Esophagus muscularis mucosa (tissue), 4 donors: ENCODE results near the gene ZBTB46. TPM values are rescaled to one million over a fixed set of nuclear protein-coding genes. Genes with fewer than 3 reads are reported as not detected.
"Not testable (repeated sequence)": the region's sequence is repeated elsewhere in the genome, so short reads cannot be mapped to it uniquely, and the experiment has no call there.

ENCODE experiments used
- DNase-seq: peaks from one replicate; pipeline ENCODE4 v3.0.0-alpha.2; 2017; ENCODE audit errors: extremely low spot score
- H3K27ac ChIP-seq, 4 donors: fragments of 200-600 bp; sonication (generic); replicated peaks in 1 of 4; 1 replicate in 3 of 4; 2 replicates in 1 of 4; pipeline ENCODE4 v1.5.1; 2016 to 2019; ENCODE audit warnings: mild to moderate bottlenecking in 1 of 4
- H3K27me3 ChIP-seq, 4 donors: fragments of 200-600 bp; sonication (generic); one replicate each; pipeline versions ENCODE4 v1.5.1 to v1.6.0; 2016 to 2019
- H3K36me3 ChIP-seq, 4 donors: fragments of 200-600 bp; sonication (generic); one replicate each; pipeline ENCODE4 v1.5.1; 2016 to 2019
- H3K4me1 ChIP-seq, 4 donors: fragments of 200-600 bp; sonication (generic); one replicate each; pipeline ENCODE4 v1.5.1; 2016 to 2019
- H3K4me3 ChIP-seq, 4 donors: fragments of 200-600 bp; sonication (generic); 1 replicate in 2 of 4; 2 replicates in 2 of 4; pipeline ENCODE4 v1.5.1; 2016 to 2019; ENCODE audit warnings: mild to moderate bottlenecking in 4 of 4, moderate library complexity in 1 of 4
- H3K9me3 ChIP-seq, 4 donors: fragments of 200-600 bp; sonication (generic); 1 replicate in 3 of 4; 2 replicates in 1 of 4; pipeline ENCODE4 v1.5.1; 2016 to 2019
- EP300 ChIP-seq: sonication (generic); formaldehyde crosslinking; IDR thresholded peaks from one replicate; pipeline ENCODE4 v1.6.1; 2017; ENCODE audit warnings: antibody characterized with exemption
- POLR2A ChIP-seq: fragments of 450-650 bp; IDR thresholded peaks from one replicate; pipeline ENCODE4 v1.6.1; 2017; ENCODE audit warnings: antibody characterized with exemption, moderate library complexity, mild to moderate bottlenecking, low read depth
- POLR2AphosphoS5 ChIP-seq, 2 donors: sonication (generic); formaldehyde crosslinking; IDR thresholded peaks; one replicate each; pipeline ENCODE4 v1.6.1; 2017; ENCODE audit warnings: antibody characterized with exemption in 2 of 2
- WGBS: methylation state at CpG from one replicate; pipeline ENCODE4 v1.1.5; 2018; 5-methylcytosine and 5-hydroxymethylcytosine counted together
- intact Hi-C: fragments of 100-400 bp; cut with DNase I; formaldehyde crosslinking; loops from one replicate; pipeline ENCODE4 v1.15.1; 2023
- total RNA-seq, 4 donors: library from RNA; depleted of rRNA; stranded (reverse); fragments of >200 nt; gene quantifications; one replicate each; pipeline versions ENCODE4 v1.1.0 to v1.2.1, GENCODE V29; 2016
- TF ChIP-seq, protein P1 (sequence below), 3 experiments: fragments of 200-600 bp in 2 of 3; fragments of 450-650 bp in 1 of 3; sonication (generic) in 2 of 3; IDR thresholded peaks; one replicate each; pipeline ENCODE4 v1.5.1; 2017 to 2019; ENCODE audit warnings: antibody characterized with exemption in 3 of 3, mild to moderate bottlenecking in 2 of 3, moderate library complexity in 1 of 3

Gene ZBTB46
- total RNA-seq, 4 donors from 2014 or later = 9.6 to 22.8 (median 13.8) TPM

DNA sequence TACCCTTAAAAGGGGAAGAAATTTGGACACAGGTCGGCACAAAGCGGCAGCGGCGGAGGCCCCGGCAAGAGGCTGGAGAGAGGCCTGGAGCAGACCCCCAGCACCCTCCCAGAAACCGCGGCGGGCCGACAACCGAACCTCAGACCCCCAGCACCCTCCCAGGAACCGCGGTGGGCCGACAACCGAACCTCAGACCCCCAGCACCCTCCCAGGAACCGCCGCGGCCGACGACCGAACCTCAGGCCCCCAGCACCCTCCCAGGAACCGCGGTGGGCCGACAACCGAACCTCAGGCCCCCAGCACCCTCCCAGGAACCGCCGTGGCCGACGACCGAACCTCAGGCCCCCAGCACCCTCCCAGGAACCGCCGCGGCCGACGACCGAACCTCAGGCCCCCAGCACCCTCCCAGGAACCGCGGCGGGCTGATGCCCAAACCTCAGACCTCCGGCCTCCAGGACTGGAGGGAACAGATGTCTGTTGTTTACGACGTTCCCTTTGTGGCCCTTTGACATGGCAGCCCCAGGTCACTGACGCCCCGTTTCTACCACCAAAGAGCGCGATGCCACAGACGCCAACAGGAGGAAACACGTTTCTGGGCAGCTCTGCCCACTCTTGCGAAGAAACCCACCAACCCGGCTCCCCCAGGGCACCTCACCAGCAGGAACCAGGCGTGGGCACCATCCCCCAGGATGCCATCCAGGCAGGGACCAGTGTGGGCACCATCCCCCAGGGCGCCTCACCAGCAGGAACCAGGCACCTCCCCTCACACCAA, 28.4 kb downstream of the ZBTB46 start:
- DNase-seq = no peak
- H3K36me3 ChIP-seq = peaks cover 0 to 42% (median 8%) of the 10 kb centered on the region in 4 donors
- WGBS = 93% methylated on average over 49 of the region's 51 CpGs
- H3K9me3 ChIP-seq = no peaks in the 10 kb centered on the region
- no peaks in the 10 kb centered on the region for H3K27me3 ChIP-seq
- intact Hi-C loops = no loop called here
- no peak overlapping the region for H3K27ac ChIP-seq
- peaks cover 0 to 3% (median 0%) of the 10 kb centered on the region in 4 donors for H3K4me1 ChIP-seq
- H3K4me3 ChIP-seq = no peak overlapping the region
- TF ChIP-seq, protein P1, sequence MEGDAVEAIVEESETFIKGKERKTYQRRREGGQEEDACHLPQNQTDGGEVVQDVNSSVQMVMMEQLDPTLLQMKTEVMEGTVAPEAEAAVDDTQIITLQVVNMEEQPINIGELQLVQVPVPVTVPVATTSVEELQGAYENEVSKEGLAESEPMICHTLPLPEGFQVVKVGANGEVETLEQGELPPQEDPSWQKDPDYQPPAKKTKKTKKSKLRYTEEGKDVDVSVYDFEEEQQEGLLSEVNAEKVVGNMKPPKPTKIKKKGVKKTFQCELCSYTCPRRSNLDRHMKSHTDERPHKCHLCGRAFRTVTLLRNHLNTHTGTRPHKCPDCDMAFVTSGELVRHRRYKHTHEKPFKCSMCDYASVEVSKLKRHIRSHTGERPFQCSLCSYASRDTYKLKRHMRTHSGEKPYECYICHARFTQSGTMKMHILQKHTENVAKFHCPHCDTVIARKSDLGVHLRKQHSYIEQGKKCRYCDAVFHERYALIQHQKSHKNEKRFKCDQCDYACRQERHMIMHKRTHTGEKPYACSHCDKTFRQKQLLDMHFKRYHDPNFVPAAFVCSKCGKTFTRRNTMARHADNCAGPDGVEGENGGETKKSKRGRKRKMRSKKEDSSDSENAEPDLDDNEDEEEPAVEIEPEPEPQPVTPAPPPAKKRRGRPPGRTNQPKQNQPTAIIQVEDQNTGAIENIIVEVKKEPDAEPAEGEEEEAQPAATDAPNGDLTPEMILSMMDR (IDR thresholded peaks at IDR 0.05) = no peak
- TF ChIP-seq EP300 (no peak), POLR2A (no peak), POLR2AphosphoS5 (IDR thresholded peaks at IDR 0.05) (no peak)

DNA sequence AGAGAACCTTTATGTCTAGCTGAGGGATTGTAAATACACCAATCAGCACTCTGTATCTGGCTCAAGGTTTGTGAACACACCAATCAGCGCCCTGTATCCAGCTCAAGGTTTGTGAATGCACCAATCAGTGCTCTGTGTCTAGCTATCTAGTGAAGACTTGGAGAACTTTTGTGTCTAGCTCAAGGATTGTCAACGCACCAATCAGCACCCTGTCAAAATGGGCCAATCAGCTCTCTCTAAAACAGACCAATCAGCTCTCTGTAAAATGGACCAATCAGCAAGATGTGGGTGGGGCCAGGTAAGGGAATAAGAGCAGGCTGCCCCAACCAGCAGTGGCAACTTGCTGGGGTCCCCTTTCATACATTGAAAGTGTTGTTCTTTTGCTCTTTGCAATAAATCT, 29.9 kb downstream of the ZBTB46 start:
- H3K4me1 ChIP-seq, DNase-seq, H3K4me3 ChIP-seq, intact Hi-C loops, H3K9me3 ChIP-seq, H3K27me3 ChIP-seq, H3K27ac ChIP-seq: not testable (repeated sequence)
- WGBS = 85% methylated on average over 2 of the region's 2 CpGs
- peaks cover 0 to 39% (median 8%) of the 10 kb centered on the region in 4 donors for H3K36me3 ChIP-seq

DNA sequence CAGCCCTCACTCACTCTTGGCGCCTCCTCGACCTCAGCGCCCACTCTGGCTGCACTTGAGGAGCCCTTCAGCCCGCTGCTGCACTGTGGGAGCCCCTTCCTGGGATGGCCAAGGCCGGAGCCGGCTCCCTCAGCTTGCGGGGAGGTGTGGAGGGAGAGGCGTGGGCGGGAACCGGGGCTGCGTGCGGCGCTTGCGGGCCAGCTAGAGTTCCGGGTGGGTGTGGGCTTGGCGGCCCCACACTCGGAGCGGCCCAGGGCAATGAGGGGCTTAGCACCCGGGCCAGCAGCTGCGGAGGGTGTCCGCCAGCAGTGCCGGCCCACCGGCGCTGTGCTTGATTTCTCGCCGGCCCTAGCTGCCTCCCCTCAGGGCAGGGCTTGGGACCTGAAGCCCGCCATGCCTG, 30.7 kb downstream of the ZBTB46 start:
- H3K27ac ChIP-seq, intact Hi-C loops, DNase-seq, H3K27me3 ChIP-seq, H3K4me3 ChIP-seq, H3K9me3 ChIP-seq, H3K4me1 ChIP-seq: not testable (repeated sequence)
- 94% methylated on average over 19 of the region's 27 CpGs for WGBS
- peaks cover 0 to 42% (median 8%) of the 10 kb centered on the region in 4 donors for H3K36me3 ChIP-seq

DNA sequence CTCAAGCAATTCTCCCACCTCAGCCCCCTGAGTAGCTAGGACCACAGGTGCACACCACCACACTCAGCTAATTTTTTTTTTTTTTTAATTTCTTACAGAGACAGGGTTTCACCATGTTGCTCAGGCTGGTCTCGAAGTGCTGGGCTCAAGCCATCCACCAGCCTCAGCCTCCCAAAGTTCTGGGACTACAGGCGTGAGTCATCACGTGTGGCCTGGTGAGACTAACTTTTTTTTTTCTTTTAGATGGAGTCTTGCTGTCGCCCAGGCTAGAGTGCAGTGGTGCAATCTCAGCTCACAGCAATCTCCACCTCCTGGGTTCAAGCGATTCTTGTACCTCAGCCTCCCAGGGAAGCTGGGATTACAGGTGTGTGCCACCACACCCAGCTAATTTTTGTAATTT, 31.9 kb downstream of the ZBTB46 start:
- H3K9me3 ChIP-seq, H3K27me3 ChIP-seq, H3K4me1 ChIP-seq, intact Hi-C loops, H3K27ac ChIP-seq, H3K4me3 ChIP-seq, DNase-seq: not testable (repeated sequence)
- WGBS = 61% methylated on average over 5 of the region's 5 CpGs
- H3K36me3 ChIP-seq = peaks cover 0 to 39% (median 6%) of the 10 kb centered on the region in 4 donors

DNA sequence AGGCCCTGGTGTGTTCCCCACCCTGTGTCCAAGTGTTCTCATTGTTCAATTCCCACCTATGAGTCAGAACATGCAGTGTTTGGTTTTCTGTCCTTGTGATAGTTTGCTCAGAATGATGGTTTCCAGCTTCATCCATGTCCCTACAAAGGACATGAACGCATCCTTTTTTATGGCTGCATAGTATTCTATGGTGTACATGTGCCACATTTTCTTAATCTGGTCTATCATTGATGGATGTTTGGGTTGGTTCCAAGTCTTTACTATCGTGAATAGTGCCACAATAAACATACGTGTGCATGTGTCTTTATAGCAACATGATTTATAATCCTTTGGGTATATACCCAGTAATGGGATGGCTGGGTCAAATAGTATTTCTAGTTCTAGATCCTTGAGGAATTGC, 33.9 kb downstream of the ZBTB46 start:
- 87% methylated on average over 3 of the region's 3 CpGs for WGBS

DNA sequence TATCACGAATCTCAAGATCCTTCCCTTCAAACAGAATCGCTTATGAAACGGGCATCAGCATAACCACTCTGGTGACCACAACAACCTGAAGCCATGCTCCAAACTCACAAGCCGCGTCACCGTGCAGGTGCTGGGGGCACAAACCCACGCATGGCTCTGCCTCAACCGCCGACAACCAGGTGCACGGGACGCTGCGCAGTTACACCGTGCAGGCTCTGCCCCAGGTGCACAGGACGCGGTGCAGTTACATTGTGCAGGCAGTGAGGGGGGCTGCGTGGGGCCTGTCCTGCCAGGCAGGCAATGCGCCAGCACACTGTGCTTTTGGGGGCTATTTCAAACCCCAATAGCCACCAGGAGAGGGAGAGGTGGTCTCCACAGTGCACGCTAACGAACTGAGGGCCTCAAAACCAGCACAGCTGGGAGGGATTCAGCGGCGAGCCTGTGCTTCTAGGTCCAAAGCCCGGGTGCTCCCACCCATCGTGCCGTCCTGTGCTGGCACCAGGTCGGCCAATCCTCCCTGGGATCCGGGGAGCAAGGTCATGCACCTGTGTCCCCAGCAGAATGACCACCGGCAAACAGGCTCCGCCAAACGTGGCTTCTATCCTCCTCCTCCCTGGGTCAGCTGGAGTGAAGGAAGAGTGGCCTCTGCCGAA, 35.8 kb downstream of the ZBTB46 start:
- Histone ChIP-seq H3K36me3 (peaks cover 0 to 20% (median 4%) of the 10 kb centered on the region in 4 donors), H3K4me1 (peaks cover 0 to 19% (median 6%) of the 10 kb centered on the region in 4 donors), H3K27ac (no peak overlapping the region), H3K9me3 (no peaks in the 10 kb centered on the region), H3K27me3 (no peaks in the 10 kb centered on the region), H3K4me3 (no peak overlapping the region)
- intact Hi-C loops = no loop called here
- TF ChIP-seq POLR2AphosphoS5 (IDR thresholded peaks at IDR 0.05) (no peak), EP300 (no peak)
- TF ChIP-seq, protein P1 (IDR thresholded peaks at IDR 0.05) = no peak
- 96% methylated on average over 20 of the region's 30 CpGs for WGBS
- no peak for DNase-seq

More for the DNA sequence above, 33.9 kb downstream of the ZBTB46 start:
- not testable (repeated sequence) for H3K4me3 ChIP-seq, DNase-seq, H3K27ac ChIP-seq, H3K27me3 ChIP-seq, H3K9me3 ChIP-seq
- H3K36me3 ChIP-seq = peaks cover 0 to 26% (median 3%) of the 10 kb centered on the region in 4 donors
- peaks cover 0 to 12% (median under 1%) of the 10 kb centered on the region in 4 donors for H3K4me1 ChIP-seq
- intact Hi-C loops = loop anchor here (2.0 kb wide), 1 partner anchor 258 kb away; no protein-coding TSS in a partner anchor
